NCI-H1092 treated with DMSO at 0.1 percent for 48 hours (cell line): ENCODE measurements around the gene SPPL3.

Experiments used
- DNase-seq: peaks from one replicate; lab custom pipeline; 2025; lab: John Stamatoyannopoulos, UW

SPPL3 gene

GRCh38 chr12:120874547-120875245 is 29.5 kb downstream of the SPPL3 start:
- no peak for DNase-seq

- DNase-seq, result no peak
These were observed 30.9 kb downstream of the SPPL3 start for GRCh38 chr12:120873226-120873625.

- no peak for DNase-seq
These were observed 31.7 kb downstream of the SPPL3 start for GRCh38 chr12:120872487-120872886.

GRCh38 chr12:120870415-120870814 is 33.7 kb downstream of the SPPL3 start:
- no peak for DNase-seq

GRCh38 chr12:120869376-120869775 is 34.8 kb downstream of the SPPL3 start:
- DNase-seq, result no peak

GRCh38 chr12:120866108-120866507 is 38.0 kb downstream of the SPPL3 start:
- DNase-seq, result no peak

GRCh38 chr12:120865098-120865497 is 39.1 kb downstream of the SPPL3 start:
- DNase-seq, result no peak

GRCh38 chr12:120862664-120863063 is 41.5 kb downstream of the SPPL3 start:
- DNase-seq, result no peak

GRCh38 chr12:120861074-120861795 is 42.9 kb downstream of the SPPL3 start:
- no peak for DNase-seq

- no peak for DNase-seq
These were observed 45.7 kb downstream of the SPPL3 start for GRCh38 chr12:120858306-120859088.

GRCh38 chr12:120856980-120857379 is 47.2 kb downstream of the SPPL3 start:
- DNase-seq, result no peak

- no peak for DNase-seq
These were observed 48.2 kb downstream of the SPPL3 start for GRCh38 chr12:120855823-120856588.

- no peak for DNase-seq
These were observed 49.4 kb downstream of the SPPL3 start for GRCh38 chr12:120854804-120855203.

GRCh38 chr12:120853188-120853587 is 51.0 kb downstream of the SPPL3 start:
- no peak for DNase-seq

- DNase-seq, result no peak
These were observed 52.2 kb downstream of the SPPL3 start for GRCh38 chr12:120851944-120852343.

GRCh38 chr12:120851444-120851843 is 52.7 kb downstream of the SPPL3 start:
- DNase-seq, result no peak

- DNase-seq, result no peak
These were observed 54.4 kb downstream of the SPPL3 start for GRCh38 chr12:120849765-120850164.

- DNase-seq, result no peak
These were observed 56.3 kb downstream of the SPPL3 start for GRCh38 chr12:120847814-120848213.

- DNase-seq, result no peak
These were observed 56.8 kb downstream of the SPPL3 start for GRCh38 chr12:120847392-120847791.

GRCh38 chr12:120846721-120847120 is 57.4 kb downstream of the SPPL3 start:
- DNase-seq, result no peak

GRCh38 chr12:120845696-120846095 is 58.5 kb downstream of the SPPL3 start:
- DNase-seq, result no peak
